ENCODE measurements around the gene MICA. TPM values are rescaled to one million over a fixed set of nuclear protein-coding genes. Genes with fewer than 3 reads are reported as not detected.

MICA gene
- total and polyA plus RNA-seq, 8 donors, result 2.0 to 13.6 (median 11.8) TPM

DNA sequence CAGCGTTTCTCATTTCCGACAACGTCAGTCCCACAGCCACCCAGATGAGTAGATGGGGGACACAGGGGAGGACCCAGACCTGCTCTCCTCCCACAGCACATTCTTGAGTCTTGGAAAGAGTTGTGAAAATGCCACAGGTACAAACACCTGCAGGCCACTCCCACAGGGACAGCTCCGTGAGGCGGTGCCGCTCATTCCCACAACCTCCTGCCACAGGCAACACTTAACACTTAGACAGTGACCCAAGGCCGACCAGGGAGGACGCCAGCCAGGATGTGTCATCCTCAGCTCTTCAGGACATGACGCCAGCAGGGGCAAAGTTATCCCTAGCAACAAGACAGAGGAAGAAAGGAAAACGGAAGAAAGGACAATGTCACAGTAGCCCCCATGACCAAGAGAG lies 23.5 kb upstream of the MICA start:
- Histone ChIP-seq H3K36me3 (no peaks in the 10 kb centered on the region), H3K4me1 (no peaks in the 10 kb centered on the region), H3K27me3 (peaks cover 0 to 35% (median 11%) of the 10 kb centered on the region in 3 donors), H3K9me3 (no peaks in the 10 kb centered on the region), H3K4me3 (no peak overlapping the region), H3K27ac (no peak overlapping the region)
- no peak for DNase-seq
- WGBS, 5 donors, result 37 to 52% (median 44%) methylated on average over 4 to 10 of the region's 10 CpGs
- no peak for TF ChIP-seq POLR2AphosphoS5 (IDR thresholded peaks at IDR 0.05)
- TF ChIP-seq POLR2A (IDR thresholded peaks at IDR 0.05), result no peak
- TF ChIP-seq, protein P1, sequence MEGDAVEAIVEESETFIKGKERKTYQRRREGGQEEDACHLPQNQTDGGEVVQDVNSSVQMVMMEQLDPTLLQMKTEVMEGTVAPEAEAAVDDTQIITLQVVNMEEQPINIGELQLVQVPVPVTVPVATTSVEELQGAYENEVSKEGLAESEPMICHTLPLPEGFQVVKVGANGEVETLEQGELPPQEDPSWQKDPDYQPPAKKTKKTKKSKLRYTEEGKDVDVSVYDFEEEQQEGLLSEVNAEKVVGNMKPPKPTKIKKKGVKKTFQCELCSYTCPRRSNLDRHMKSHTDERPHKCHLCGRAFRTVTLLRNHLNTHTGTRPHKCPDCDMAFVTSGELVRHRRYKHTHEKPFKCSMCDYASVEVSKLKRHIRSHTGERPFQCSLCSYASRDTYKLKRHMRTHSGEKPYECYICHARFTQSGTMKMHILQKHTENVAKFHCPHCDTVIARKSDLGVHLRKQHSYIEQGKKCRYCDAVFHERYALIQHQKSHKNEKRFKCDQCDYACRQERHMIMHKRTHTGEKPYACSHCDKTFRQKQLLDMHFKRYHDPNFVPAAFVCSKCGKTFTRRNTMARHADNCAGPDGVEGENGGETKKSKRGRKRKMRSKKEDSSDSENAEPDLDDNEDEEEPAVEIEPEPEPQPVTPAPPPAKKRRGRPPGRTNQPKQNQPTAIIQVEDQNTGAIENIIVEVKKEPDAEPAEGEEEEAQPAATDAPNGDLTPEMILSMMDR (IDR thresholded peaks at IDR 0.05), result no peak
- no peak for TF ChIP-seq EP300 (IDR thresholded peaks at IDR 0.05)
- intact Hi-C loops (cut with DNase I; ENCODE audit: low total_unique reads), result no loop called here

DNA sequence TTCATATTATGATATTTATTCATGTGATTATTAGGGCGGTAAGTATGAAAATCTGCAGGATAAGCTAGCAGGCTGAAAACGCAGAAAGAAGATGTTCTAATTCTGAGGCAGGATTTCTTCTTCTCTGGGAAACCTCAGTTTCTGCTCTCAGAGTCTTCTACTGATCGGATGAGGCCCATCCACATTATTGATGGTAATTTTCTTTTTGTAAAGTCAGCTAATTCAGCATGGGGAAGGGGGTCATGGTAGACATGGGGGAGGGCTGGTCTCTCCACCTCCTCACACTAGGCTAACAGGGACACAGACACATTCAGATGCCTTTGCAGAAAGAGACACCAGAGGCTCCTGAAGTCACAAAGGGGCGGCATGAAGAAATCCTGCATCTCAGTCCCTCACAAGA lies 21.7 kb upstream of the MICA start:
- Histone ChIP-seq H3K4me3 (no peak overlapping the region), H3K9me3 (no peaks in the 10 kb centered on the region), H3K27ac (no peak overlapping the region), H3K36me3 (no peaks in the 10 kb centered on the region), H3K4me1 (no peaks in the 10 kb centered on the region), H3K27me3 (peaks cover 0 to 35% (median 11%) of the 10 kb centered on the region in 3 donors)
- intact Hi-C loops (cut with DNase I; ENCODE audit: low total_unique reads), result no loop called here
- TF ChIP-seq, protein P1 (IDR thresholded peaks at IDR 0.05), result no peak
- TF ChIP-seq EP300 (IDR thresholded peaks at IDR 0.05) (no peak), POLR2A (IDR thresholded peaks at IDR 0.05) (no peak), POLR2AphosphoS5 (IDR thresholded peaks at IDR 0.05) (no peak)
- DNase-seq, result no peak
- WGBS, 5 donors, result 53 to 76% (median 67%) methylated on average over 3 to 4 of the region's 4 CpGs

DNA sequence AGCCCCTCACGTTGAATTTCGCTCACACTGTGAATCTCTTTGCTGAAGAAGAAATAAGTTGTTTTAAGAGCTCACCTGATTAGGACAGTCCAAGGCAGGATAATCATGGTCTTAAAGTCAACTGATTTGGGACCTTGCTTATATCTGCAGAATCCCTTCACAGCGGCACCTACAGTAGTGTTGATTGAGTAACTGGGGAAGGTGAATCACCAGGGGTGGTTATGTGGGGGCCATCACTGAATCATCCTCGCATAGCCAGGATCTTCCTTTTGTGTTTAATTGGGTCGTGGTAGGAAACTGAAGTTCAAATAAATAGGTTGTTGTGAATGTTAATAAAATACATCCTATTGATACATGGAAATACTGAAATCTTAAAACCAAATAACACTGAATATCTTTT lies 20.2 kb upstream of the MICA start:
- no peaks in the 10 kb centered on the region for H3K9me3 ChIP-seq
- peaks cover 0 to 21% (median 7%) of the 10 kb centered on the region in 3 donors for H3K27me3 ChIP-seq
- intact Hi-C loops (cut with DNase I; ENCODE audit: low total_unique reads), result no loop called here
- TF ChIP-seq POLR2A (IDR thresholded peaks at IDR 0.05) (no peak), POLR2AphosphoS5 (IDR thresholded peaks at IDR 0.05) (no peak), EP300 (IDR thresholded peaks at IDR 0.05) (no peak)
- TF ChIP-seq, protein P1 (IDR thresholded peaks at IDR 0.05), result no peak
- no peak overlapping the region for H3K27ac ChIP-seq
- no peaks in the 10 kb centered on the region for H3K36me3 ChIP-seq
- DNase-seq, result no peak
- WGBS, 5 donors, result 65 to 76% (median 68%) methylated on average over 5 of the region's 5 CpGs
- H3K4me1 ChIP-seq, result no peaks in the 10 kb centered on the region
- no peak overlapping the region for H3K4me3 ChIP-seq

DNA sequence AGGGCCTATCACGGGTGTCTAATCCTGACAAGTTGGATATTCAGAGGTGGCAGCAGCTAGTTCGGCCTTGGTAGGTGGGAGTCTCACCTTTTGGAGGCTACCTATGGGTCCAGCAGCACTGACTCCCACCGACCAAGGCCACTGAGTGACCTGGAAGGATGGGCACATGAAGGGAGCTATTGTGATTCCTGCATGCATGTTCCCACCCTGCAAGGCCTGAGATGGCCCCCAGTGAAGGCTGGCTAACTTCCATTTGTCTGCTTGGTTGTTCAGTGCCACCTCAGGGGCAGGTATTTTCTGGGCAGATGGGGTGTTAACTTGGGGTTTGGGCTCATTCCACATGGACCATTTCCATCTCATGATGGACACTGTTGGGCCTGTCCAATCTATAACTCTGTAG lies 18.4 kb upstream of the MICA start:
- no peaks in the 10 kb centered on the region for H3K36me3 ChIP-seq
- 60 to 82% (median 76%) methylated on average over 3 of the region's 3 CpGs for WGBS, 5 donors
- intact Hi-C loops (cut with DNase I; ENCODE audit: low total_unique reads), result no loop called here

DNA sequence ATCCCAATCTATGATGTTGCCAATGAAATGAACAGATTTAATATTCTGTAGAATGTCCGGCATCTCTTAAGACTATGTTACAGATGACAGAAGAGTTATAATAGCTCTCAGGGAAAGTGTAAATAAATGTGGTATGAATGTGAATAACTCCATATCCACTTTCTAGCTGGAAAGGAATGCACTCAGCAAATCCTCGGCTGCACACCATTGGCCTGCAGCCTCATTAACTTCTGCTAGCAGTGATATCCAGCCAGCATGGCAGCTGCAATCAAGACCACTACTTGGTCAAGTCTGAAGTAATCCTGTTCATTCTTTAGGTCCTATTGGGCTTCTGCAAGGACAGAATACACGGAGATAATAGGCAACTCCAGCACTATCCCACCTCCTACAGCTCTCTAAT lies 17.3 kb upstream of the MICA start:
- Histone ChIP-seq H3K9me3 (no peaks in the 10 kb centered on the region), H3K36me3 (no peaks in the 10 kb centered on the region), H3K4me3 (no peak overlapping the region), H3K27ac (no peak overlapping the region), H3K27me3 (no peaks in the 10 kb centered on the region), H3K4me1 (no peaks in the 10 kb centered on the region)
- WGBS, 5 donors, result 50 to 76% (median 63%) methylated on average over 3 of the region's 3 CpGs
- TF ChIP-seq POLR2A (IDR thresholded peaks at IDR 0.05) (no peak), EP300 (IDR thresholded peaks at IDR 0.05) (no peak), POLR2AphosphoS5 (IDR thresholded peaks at IDR 0.05) (no peak)
- TF ChIP-seq, protein P1 (IDR thresholded peaks at IDR 0.05), result no peak
- intact Hi-C loops (cut with DNase I; ENCODE audit: low total_unique reads), result no loop called here
- no peak for DNase-seq

More for the DNA sequence above, 18.4 kb upstream of the MICA start:
- H3K4me1 ChIP-seq, result no peaks in the 10 kb centered on the region
- no peaks in the 10 kb centered on the region for H3K9me3 ChIP-seq
- DNase-seq, result no peak
- peaks cover 0 to 2% (median 0%) of the 10 kb centered on the region in 3 donors for H3K27me3 ChIP-seq
- no peak overlapping the region for H3K27ac ChIP-seq
- no peak overlapping the region for H3K4me3 ChIP-seq
- TF ChIP-seq EP300 (IDR thresholded peaks at IDR 0.05), result no peak
